ENCODE data around the gene SNRPN.

GRCh38 chr15:24976932-24977331, 22.1 kb downstream of the SNRPN start:
- no peak for TF ChIP-seq CTCF (IDR thresholded peaks at IDR 0.05)
- TF ChIP-seq ZFX (IDR thresholded peaks at IDR 0.05; ENCODE audit: borderline replicate concordance): no peak
